Gastroesophageal sphincter (tissue), 2 donors: ENCODE results near the gene ZNF689.

ENCODE experiments used
- POLR2A ChIP-seq, 2 donors: fragments of 450-650 bp; IDR thresholded peaks; one replicate each; pipeline ENCODE4 v1.6.1; 2017; ENCODE audit warnings: antibody characterized with exemption in 2 of 2, mild to moderate bottlenecking in 2 of 2, moderate library complexity in 1 of 2
- POLR2AphosphoS5 ChIP-seq: sonication (generic); formaldehyde crosslinking; IDR thresholded peaks from one replicate; pipeline ENCODE4 v1.6.1; 2017; ENCODE audit warnings: antibody characterized with exemption

- TF ChIP-seq POLR2AphosphoS5, result no peak
- TF ChIP-seq POLR2A (IDR thresholded peaks at IDR 0.05), result no peak
Observed at GRCh38 chr16:30565526-30565925, 44.7 kb downstream of the ZNF689 start.
